Measurements from ENCODE around the gene SIN3A. TPM values are rescaled to one million over a fixed set of nuclear protein-coding genes. Genes with fewer than 3 reads are reported as not detected.
A peak's percentile ranks its signal among the peaks of the same experiment; 100 is the strongest.

Gene SIN3A
- total RNA-seq, 1 donor from 2014 or later, result 56.0 TPM

DNA sequence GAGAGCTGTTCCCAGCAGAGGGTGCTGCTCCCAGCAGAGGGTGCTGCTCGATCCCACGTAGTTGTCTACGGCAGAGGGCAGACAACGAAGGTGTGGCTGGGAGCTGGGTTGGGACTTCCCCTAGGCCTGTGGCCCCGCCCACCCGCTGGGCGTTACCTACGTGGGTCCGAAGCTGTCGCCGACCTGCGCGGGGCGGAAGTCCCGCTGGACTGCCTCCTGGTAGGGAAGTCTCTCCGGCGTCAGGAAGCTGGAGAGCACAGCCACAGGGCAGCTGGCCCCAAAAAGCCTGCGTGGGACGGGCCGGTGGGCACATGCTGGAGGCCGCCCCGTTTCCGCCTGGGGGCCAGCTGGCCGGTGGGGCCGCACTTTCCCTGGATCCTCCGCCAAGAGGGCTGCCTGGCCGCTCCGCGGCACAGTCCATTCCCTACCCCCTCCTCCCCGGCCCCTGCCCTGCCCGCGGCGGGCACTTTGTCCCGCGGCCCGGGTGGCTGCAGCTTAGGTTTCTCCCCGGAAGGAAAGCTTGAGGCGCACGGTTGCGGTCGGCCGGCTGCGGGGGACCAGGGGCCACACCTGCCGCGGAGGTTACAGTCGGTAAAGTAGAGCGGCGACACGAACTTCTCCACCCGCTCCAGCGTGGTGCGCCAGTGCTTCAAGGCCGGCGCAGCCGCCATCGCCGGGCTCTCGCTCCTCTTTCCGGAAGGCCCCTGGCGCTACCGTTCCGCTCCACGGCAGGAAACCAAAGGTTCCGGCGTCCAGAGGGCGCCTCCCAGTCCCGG lies 83.4 kb downstream of the SIN3A start, which contains the start of gene MAN2C1:
TSS of gene MAN2C1 (minus strand) at position 695 of the 776 bp plus-strand sequence. CDS start at position 671, 24 bp downstream.
- H3K27ac ChIP-seq, result peak within 1 kb of the TSS; percentile 99
- TF ChIP-seq, protein P1, sequence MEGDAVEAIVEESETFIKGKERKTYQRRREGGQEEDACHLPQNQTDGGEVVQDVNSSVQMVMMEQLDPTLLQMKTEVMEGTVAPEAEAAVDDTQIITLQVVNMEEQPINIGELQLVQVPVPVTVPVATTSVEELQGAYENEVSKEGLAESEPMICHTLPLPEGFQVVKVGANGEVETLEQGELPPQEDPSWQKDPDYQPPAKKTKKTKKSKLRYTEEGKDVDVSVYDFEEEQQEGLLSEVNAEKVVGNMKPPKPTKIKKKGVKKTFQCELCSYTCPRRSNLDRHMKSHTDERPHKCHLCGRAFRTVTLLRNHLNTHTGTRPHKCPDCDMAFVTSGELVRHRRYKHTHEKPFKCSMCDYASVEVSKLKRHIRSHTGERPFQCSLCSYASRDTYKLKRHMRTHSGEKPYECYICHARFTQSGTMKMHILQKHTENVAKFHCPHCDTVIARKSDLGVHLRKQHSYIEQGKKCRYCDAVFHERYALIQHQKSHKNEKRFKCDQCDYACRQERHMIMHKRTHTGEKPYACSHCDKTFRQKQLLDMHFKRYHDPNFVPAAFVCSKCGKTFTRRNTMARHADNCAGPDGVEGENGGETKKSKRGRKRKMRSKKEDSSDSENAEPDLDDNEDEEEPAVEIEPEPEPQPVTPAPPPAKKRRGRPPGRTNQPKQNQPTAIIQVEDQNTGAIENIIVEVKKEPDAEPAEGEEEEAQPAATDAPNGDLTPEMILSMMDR (IDR thresholded peaks at IDR 0.05), result peak; percentile 67
- no peaks in the 10 kb centered on the region for H3K27me3 ChIP-seq
- intact Hi-C loops (cut with DNase I), result no loop called here
- H3K4me1 ChIP-seq, result peaks cover 18% of the 10 kb centered on the region
- H3K9me3 ChIP-seq, result no peaks in the 10 kb centered on the region
- ATAC-seq (peak; percentile 97), DNase-seq (peak; percentile 99)
- H3K4me3 ChIP-seq, result peak within 1 kb of the TSS; percentile 98
- H3K36me3 ChIP-seq, result peaks cover 58% of the 10 kb centered on the region

DNA sequence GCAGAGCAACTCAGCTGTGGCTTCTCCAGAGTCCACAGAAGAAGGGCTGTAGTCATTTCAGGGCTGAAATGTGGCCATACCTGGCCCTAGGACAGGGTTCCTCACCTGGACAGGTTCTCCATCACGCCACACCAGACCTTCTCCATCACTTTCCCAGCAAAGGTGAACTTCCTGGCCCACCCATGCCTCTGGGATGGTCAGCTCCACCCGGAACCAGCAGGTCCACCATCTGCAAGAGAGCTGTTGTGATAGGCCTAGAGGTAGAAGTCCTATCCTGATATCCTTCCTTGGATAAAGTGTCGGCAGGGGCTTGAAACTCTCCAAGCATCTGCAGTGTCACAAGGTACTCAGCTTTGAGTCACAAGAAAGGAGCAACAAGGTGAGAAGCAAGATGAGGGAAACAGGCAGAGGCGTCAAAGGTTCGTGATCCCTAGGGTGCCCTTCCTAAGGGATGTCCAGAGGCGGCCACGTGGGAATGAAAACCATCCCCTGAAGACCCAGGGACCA lies 84.0 kb downstream of the SIN3A start:
- Histone ChIP-seq H3K9me3 (no peaks in the 10 kb centered on the region), H3K27ac (peak overlapping the region; percentile 99), H3K4me1 (peaks cover 18% of the 10 kb centered on the region), H3K27me3 (no peaks in the 10 kb centered on the region), H3K36me3 (peaks cover 64% of the 10 kb centered on the region), H3K4me3 (peak overlapping the region; percentile 98)
- intact Hi-C loops (cut with DNase I), result no loop called here
- DNase-seq (no peak), ATAC-seq (no peak)
- TF ChIP-seq, protein P1 (IDR thresholded peaks at IDR 0.05), result no peak

DNA sequence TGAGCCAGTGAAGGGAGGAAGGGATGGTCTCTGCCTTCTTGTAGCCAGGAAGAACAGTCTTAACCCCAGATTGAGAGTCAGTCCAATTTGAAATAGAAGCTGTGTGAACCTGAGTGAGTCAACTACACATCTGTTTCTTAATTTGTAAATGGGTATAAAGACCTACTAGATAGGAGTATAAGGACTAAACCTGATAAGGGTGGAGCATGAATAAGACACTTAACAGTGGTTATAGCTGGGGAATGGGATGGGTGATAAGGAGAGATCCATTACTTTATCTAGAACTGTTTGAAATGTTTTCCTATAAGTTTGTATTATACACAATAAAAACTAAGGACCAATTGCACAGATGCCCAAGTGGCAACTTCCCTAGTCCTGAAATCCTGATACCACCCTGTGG lies 84.5 kb downstream of the SIN3A start:
- DNase-seq (no peak), ATAC-seq (no peak)
- H3K4me3 ChIP-seq, result no peak overlapping the region
- H3K4me1 ChIP-seq, result peaks cover 18% of the 10 kb centered on the region
- H3K36me3 ChIP-seq, result peaks cover 64% of the 10 kb centered on the region
- TF ChIP-seq, protein P1 (IDR thresholded peaks at IDR 0.05), result no peak
- no peaks in the 10 kb centered on the region for H3K9me3 ChIP-seq
- no peak overlapping the region for H3K27ac ChIP-seq
- intact Hi-C loops (cut with DNase I), result no loop called here
- no peaks in the 10 kb centered on the region for H3K27me3 ChIP-seq

DNA sequence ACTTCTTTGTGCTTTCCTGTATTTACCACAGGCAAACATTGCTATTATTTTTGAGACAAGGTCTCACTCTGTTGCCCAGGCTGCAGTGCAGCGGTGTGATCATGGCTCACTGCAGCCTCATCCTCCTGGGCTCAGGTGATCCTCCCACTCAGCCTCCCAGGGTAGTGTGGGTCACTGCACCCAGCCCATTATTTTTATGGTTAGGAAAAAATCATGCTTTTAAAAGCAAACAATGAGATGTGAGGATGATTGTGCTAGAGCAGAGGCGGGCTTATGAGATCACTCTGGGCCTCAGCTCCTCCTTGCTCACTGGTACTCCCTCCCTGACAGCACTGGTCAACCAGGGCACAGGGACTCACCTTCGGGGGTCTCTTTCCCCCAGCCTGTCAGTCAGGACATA lies 85.3 kb downstream of the SIN3A start:
- TF ChIP-seq, protein P1 (IDR thresholded peaks at IDR 0.05), result no peak
- H3K4me1 ChIP-seq, result peaks cover 18% of the 10 kb centered on the region
- no peaks in the 10 kb centered on the region for H3K9me3 ChIP-seq
- intact Hi-C loops (cut with DNase I), result no loop called here
- no peak overlapping the region for H3K4me3 ChIP-seq
- H3K36me3 ChIP-seq, result peaks cover 64% of the 10 kb centered on the region
- H3K27me3 ChIP-seq, result no peaks in the 10 kb centered on the region
- no peak for ATAC-seq
- H3K27ac ChIP-seq, result no peak overlapping the region
- no peak for DNase-seq

DNA sequence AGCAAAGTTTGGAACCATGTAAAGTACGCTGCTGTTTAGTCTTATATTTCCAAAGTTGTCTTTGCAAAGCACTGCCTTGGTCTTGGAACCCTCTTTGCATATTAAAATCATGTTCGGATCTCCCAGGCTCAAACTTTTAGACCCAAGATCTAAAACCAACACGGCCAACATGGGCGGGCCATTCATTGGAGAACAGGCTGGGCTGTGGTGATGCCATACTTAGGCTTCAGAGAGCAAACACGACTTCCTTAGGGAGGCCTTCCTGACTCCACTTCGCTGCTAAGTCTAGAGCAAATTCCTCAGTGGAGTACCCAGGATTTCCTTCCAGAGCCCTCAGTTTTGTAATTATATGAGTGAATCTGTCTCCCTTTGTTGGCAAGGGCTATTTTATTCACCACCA lies 86.6 kb downstream of the SIN3A start:
- Histone ChIP-seq H3K36me3 (peaks cover 75% of the 10 kb centered on the region), H3K27me3 (no peaks in the 10 kb centered on the region), H3K27ac (no peak overlapping the region), H3K4me3 (no peak overlapping the region), H3K4me1 (peaks cover 18% of the 10 kb centered on the region), H3K9me3 (no peaks in the 10 kb centered on the region)
- TF ChIP-seq, protein P1 (IDR thresholded peaks at IDR 0.05), result no peak
- ATAC-seq (no peak), DNase-seq (no peak)
- intact Hi-C loops (cut with DNase I), result no loop called here
